NCI-H345 treated with DMSO at 0.1 percent for 48 hours (cell line): ENCODE data around the gene SLC12A3.

ENCODE experiments used
- DNase-seq: peaks from one replicate; lab custom pipeline; 2025; ENCODE audit not compliant: unreplicated experiment; lab: John Stamatoyannopoulos, UW

SLC12A3 gene

GRCh38 chr16:56848029-56848936 is 16.7 kb upstream of the SLC12A3 start:
- no peak for DNase-seq

GRCh38 chr16:56848955-56849689 is 15.9 kb upstream of the SLC12A3 start:
- DNase-seq: no peak

GRCh38 chr16:56849690-56850680 is 15.0 kb upstream of the SLC12A3 start:
- no peak for DNase-seq

- DNase-seq: no peak
Observed at GRCh38 chr16:56851671-56852400, 13.2 kb upstream of the SLC12A3 start.

- no peak for DNase-seq
Observed at GRCh38 chr16:56852401-56852730, 12.6 kb upstream of the SLC12A3 start.

GRCh38 chr16:56852968-56853367 is 12.0 kb upstream of the SLC12A3 start:
- no peak for DNase-seq

GRCh38 chr16:56855201-56855600 is 9.8 kb upstream of the SLC12A3 start:
- no peak for DNase-seq

GRCh38 chr16:56855946-56856345 is 9.1 kb upstream of the SLC12A3 start:
- no peak for DNase-seq

GRCh38 chr16:56856876-56857447 is 8.0 kb upstream of the SLC12A3 start:
- DNase-seq: no peak

GRCh38 chr16:56858374-56858773 is 6.6 kb upstream of the SLC12A3 start:
- DNase-seq: no peak

GRCh38 chr16:56859636-56860035 is 5.4 kb upstream of the SLC12A3 start:
- no peak for DNase-seq

- DNase-seq: no peak
Observed at GRCh38 chr16:56860226-56861020, 4.6 kb upstream of the SLC12A3 start.

GRCh38 chr16:56861092-56861610 is 3.9 kb upstream of the SLC12A3 start:
- no peak for DNase-seq

- DNase-seq: no peak
Observed at GRCh38 chr16:56861756-56862155, 3.3 kb upstream of the SLC12A3 start.

- DNase-seq: no peak
Observed at GRCh38 chr16:56862776-56863175, 2.2 kb upstream of the SLC12A3 start.

- no peak for DNase-seq
Observed at GRCh38 chr16:56865394-56866062, 521 bp downstream of the SLC12A3 start.

- peak; percentile 12 for DNase-seq
Observed at GRCh38 chr16:56866955-56867830, 2.2 kb downstream of the SLC12A3 start.

- DNase-seq: no peak
Observed at GRCh38 chr16:56868175-56868574, 3.2 kb downstream of the SLC12A3 start.
